Upper lobe of left lung (tissue), 6 donors: ENCODE data around the gene POLN. TPM values are rescaled to one million over a fixed set of nuclear protein-coding genes. Genes with fewer than 3 reads are reported as not detected.
A peak's percentile ranks its signal among the peaks of the same experiment; 100 is the strongest.

Experiments used
- ATAC-seq, 2 donors: fragments of 200-7000 bp; cut with Tn5 transposase; one replicate each; pipeline ENCODE4 v1.9.1; 2022; ENCODE audit warnings: mild to moderate bottlenecking in 2 of 2, moderate library complexity in 2 of 2; ENCODE audit not compliant: low FRiP score in 2 of 2
- DNase-seq, 2 donors: peaks; one replicate each; pipeline ENCODE4 v3.0.0-alpha.2; 2019 to 2020
- H3K27ac ChIP-seq, 4 donors: fragments of 200-600 bp; sonication (generic); one replicate each; pipeline ENCODE4 v1.5.1; 2016 to 2019
- H3K27me3 ChIP-seq, 4 donors: fragments of 200-600 bp; sonication (generic); one replicate each; pipeline ENCODE4 v1.5.1; 2017 to 2019
- H3K36me3 ChIP-seq, 4 donors: fragments of 200-600 bp; sonication (generic); one replicate each; pipeline ENCODE4 v1.5.1; 2016 to 2019
- H3K4me1 ChIP-seq, 4 donors: fragments of 200-600 bp; sonication (generic); one replicate each; pipeline ENCODE4 v1.5.1; 2018 to 2019
- H3K4me3 ChIP-seq, 4 donors: fragments of 200-600 bp; sonication (generic); one replicate each; pipeline ENCODE4 v1.5.1; 2017 to 2019; ENCODE audit warnings: mild to moderate bottlenecking in 2 of 4, moderate library complexity in 1 of 4
- H3K9me3 ChIP-seq, 4 donors: fragments of 200-600 bp; sonication (generic); one replicate each; pipeline ENCODE4 v1.5.1; 2018 to 2019
- EP300 ChIP-seq, 4 donors: sonication (generic); formaldehyde crosslinking; IDR thresholded peaks; one replicate each; pipeline ENCODE4 v1.5.1; 2017; ENCODE audit warnings: antibody characterized with exemption in 4 of 4, control low read depth in 2 of 4
- POLR2A ChIP-seq, 4 donors: fragments of 450-650 bp; IDR thresholded peaks; one replicate each; pipeline ENCODE4 v1.5.1; 2016 to 2017; ENCODE audit warnings: antibody characterized with exemption in 4 of 4, mild to moderate bottlenecking in 2 of 4
- POLR2AphosphoS5 ChIP-seq, 2 donors: sonication (generic); formaldehyde crosslinking; IDR thresholded peaks; one replicate each; pipeline ENCODE4 v1.5.1; 2017; ENCODE audit warnings: antibody characterized with exemption in 2 of 2
- WGBS, 2 donors: methylation state at CpG; one replicate each; pipeline ENCODE4 v1.1.5; 2017 to 2018; 5-methylcytosine and 5-hydroxymethylcytosine counted together
- total RNA-seq, 6 donors: library from RNA; depleted of rRNA in 4 of 6; stranded (reverse); fragments of >200 nt in 4 of 6; gene quantifications; one replicate each; pipeline versions ENCODE4 v1.1.0 to v1.2.1, GENCODE V29; 2016 to 2021
- TF ChIP-seq, protein P1 (sequence below), 6 experiments: fragments of 450-650 bp in 4 of 6; fragments of 200-600 bp in 2 of 6; sonication (generic) in 2 of 6; IDR thresholded peaks; one replicate each; pipeline ENCODE4 v1.5.1; 2016 to 2019; ENCODE audit warnings: antibody characterized with exemption in 6 of 6
- donor health status: DM: no; HTN: no; CAD: no; lungs with moderate emphysema.
- donor health status: DM: no; HTN: yes; CAD: no; lungs with severe emphysema.

The POLN gene
- total RNA-seq, 6 donors from 2014 or later, result 0.89 to 5.5 (median 2.6) TPM

GRCh38 chr4:2248044-2248780 is 6.3 kb upstream of the POLN start:
- no peak overlapping the region for H3K4me3 ChIP-seq
- WGBS, 2 donors, result 88 to 89% methylated on average over 18 to 19 of the region's 21 CpGs
- peaks cover 28 to 58% (median 30%) of the 10 kb centered on the region in 4 donors for H3K4me1 ChIP-seq
- H3K27me3 ChIP-seq, result no peaks in the 10 kb centered on the region
- H3K27ac ChIP-seq, result peak overlapping the region in 2 of 4 donors; percentile 67 to 68
- no peak for ATAC-seq
- DNase-seq, result peak in 1 of 2 donors; percentile 61
- H3K9me3 ChIP-seq, result no peaks in the 10 kb centered on the region
- H3K36me3 ChIP-seq, result peaks cover 18 to 60% (median 55%) of the 10 kb centered on the region in 4 donors
- no peak for TF ChIP-seq POLR2A (IDR thresholded peaks at IDR 0.05)

GRCh38 chr4:2247128-2248043 is 5.5 kb upstream of the POLN start:
- H3K4me1 ChIP-seq, result peaks cover 25 to 56% (median 31%) of the 10 kb centered on the region in 4 donors
- no peak for ATAC-seq
- peak; percentile 19 to 82 for DNase-seq
- H3K27me3 ChIP-seq, result no peaks in the 10 kb centered on the region
- no peak for TF ChIP-seq EP300 (IDR thresholded peaks at IDR 0.05)
- TF ChIP-seq POLR2A (IDR thresholded peaks at IDR 0.05), result no peak
- TF ChIP-seq, protein P1, sequence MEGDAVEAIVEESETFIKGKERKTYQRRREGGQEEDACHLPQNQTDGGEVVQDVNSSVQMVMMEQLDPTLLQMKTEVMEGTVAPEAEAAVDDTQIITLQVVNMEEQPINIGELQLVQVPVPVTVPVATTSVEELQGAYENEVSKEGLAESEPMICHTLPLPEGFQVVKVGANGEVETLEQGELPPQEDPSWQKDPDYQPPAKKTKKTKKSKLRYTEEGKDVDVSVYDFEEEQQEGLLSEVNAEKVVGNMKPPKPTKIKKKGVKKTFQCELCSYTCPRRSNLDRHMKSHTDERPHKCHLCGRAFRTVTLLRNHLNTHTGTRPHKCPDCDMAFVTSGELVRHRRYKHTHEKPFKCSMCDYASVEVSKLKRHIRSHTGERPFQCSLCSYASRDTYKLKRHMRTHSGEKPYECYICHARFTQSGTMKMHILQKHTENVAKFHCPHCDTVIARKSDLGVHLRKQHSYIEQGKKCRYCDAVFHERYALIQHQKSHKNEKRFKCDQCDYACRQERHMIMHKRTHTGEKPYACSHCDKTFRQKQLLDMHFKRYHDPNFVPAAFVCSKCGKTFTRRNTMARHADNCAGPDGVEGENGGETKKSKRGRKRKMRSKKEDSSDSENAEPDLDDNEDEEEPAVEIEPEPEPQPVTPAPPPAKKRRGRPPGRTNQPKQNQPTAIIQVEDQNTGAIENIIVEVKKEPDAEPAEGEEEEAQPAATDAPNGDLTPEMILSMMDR (IDR thresholded peaks at IDR 0.05), result no peak
- no peaks in the 10 kb centered on the region for H3K9me3 ChIP-seq
- H3K4me3 ChIP-seq, result no peak overlapping the region
- H3K27ac ChIP-seq, result peak overlapping the region in 2 of 4 donors; percentile 34 to 68
- WGBS, 2 donors, result 91 to 94% methylated on average over 24 to 36 of the region's 42 CpGs
- peaks cover 18 to 52% (median 49%) of the 10 kb centered on the region in 4 donors for H3K36me3 ChIP-seq

- 90 to 92% methylated on average over 5 to 15 of the region's 19 CpGs for WGBS, 2 donors
- peaks cover 27 to 54% (median 34%) of the 10 kb centered on the region in 4 donors for H3K4me1 ChIP-seq
- DNase-seq (peak; percentile 17 to 53), ATAC-seq (no peak)
- peak overlapping the region in 2 of 4 donors; percentile 68 to 78 for H3K27ac ChIP-seq
- TF ChIP-seq, protein P1 (IDR thresholded peaks at IDR 0.05), result no peak
- TF ChIP-seq EP300 (IDR thresholded peaks at IDR 0.05), result no peak
- no peak for TF ChIP-seq POLR2AphosphoS5 (IDR thresholded peaks at IDR 0.05)
- TF ChIP-seq POLR2A (IDR thresholded peaks at IDR 0.05), result no peak
- H3K9me3 ChIP-seq, result no peaks in the 10 kb centered on the region
- peaks cover 18 to 43% (median 41%) of the 10 kb centered on the region in 4 donors for H3K36me3 ChIP-seq
- H3K27me3 ChIP-seq, result no peaks in the 10 kb centered on the region
- H3K4me3 ChIP-seq, result no peak overlapping the region
Measured at GRCh38 chr4:2246384-2247127, 4.6 kb upstream of the POLN start.

GRCh38 chr4:2245787-2246275 is 3.9 kb upstream of the POLN start:
- no peak for ATAC-seq
- 84 to 91% methylated on average over 7 of the region's 7 CpGs for WGBS, 2 donors
- H3K27me3 ChIP-seq, result no peaks in the 10 kb centered on the region
- H3K27ac ChIP-seq, result peak overlapping the region; percentile 55 to 83 (median 73)
- H3K36me3 ChIP-seq, result peaks cover 14 to 36% (median 33%) of the 10 kb centered on the region in 4 donors
- peaks cover 28 to 60% (median 38%) of the 10 kb centered on the region in 4 donors for H3K4me1 ChIP-seq
- DNase-seq, result no peak
- no peaks in the 10 kb centered on the region for H3K9me3 ChIP-seq
- TF ChIP-seq EP300 (IDR thresholded peaks at IDR 0.05) (no peak), POLR2A (IDR thresholded peaks at IDR 0.05) (no peak), POLR2AphosphoS5 (IDR thresholded peaks at IDR 0.05) (no peak)
- H3K4me3 ChIP-seq, result no peak overlapping the region

GRCh38 chr4:2245057-2245786 is 3.3 kb upstream of the POLN start:
- ATAC-seq (no peak), DNase-seq (peak in 1 of 2 donors; percentile 18)
- H3K4me1 ChIP-seq, result peaks cover 34 to 66% (median 44%) of the 10 kb centered on the region in 4 donors
- no peaks in the 10 kb centered on the region for H3K27me3 ChIP-seq
- no peak for TF ChIP-seq POLR2A (IDR thresholded peaks at IDR 0.05)
- no peak for TF ChIP-seq EP300 (IDR thresholded peaks at IDR 0.05)
- TF ChIP-seq, protein P1 (IDR thresholded peaks at IDR 0.05), result no peak
- no peak for TF ChIP-seq POLR2AphosphoS5 (IDR thresholded peaks at IDR 0.05)
- no peak overlapping the region for H3K4me3 ChIP-seq
- peak overlapping the region; percentile 55 to 83 (median 73) for H3K27ac ChIP-seq
- peaks cover 8 to 30% (median 27%) of the 10 kb centered on the region in 4 donors for H3K36me3 ChIP-seq
- H3K9me3 ChIP-seq, result no peaks in the 10 kb centered on the region
- 50 to 56% methylated on average over 7 of the region's 7 CpGs for WGBS, 2 donors
